ENCODE data around the gene DCAF7. TPM values are rescaled to one million over a fixed set of nuclear protein-coding genes. Genes with fewer than 3 reads are reported as not detected.

The DCAF7 gene
- total RNA-seq, 1 experiment from 2014 or later = 91.5 TPM

DNA sequence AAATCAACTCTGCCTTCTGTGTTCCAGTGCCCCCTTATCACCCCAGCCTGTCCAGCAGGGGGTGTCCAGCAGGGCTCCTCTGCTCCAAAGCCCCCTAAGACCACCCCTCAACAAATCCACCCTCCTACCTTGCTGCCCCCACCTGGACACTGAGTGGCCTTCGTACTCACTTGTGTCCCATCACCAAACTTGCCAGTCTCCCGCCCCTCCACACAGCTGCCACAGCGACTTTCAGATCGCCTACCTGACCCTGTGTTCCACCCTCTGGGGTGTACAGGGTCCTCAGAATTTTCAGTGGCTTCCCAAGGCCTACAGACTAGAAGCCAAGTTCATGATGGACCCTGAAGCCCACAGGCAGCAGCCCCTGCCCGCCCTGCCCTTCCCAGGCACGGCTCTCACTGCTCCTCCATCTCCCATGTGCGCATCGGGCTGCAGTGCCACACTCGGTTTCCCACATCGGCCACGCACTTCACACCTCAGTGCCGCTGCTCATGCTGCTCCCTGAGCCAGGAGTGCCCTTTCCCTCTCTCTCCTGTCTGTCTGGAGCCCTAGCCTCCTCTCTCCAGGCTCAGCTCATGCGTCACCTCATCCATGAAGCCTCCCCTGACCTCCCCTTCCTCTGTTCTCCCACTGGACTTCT, 15.3 kb upstream of the DCAF7 start:
- Mint-ChIP-seq H3K4me1 (peaks cover 18% of the 10 kb centered on the region), H3K9me3 (no peaks in the 10 kb centered on the region), H3K27me3 (ENCODE audit: low read depth) (peaks cover 20% of the 10 kb centered on the region), H3K36me3 (no peaks in the 10 kb centered on the region), H3K27ac (no peak overlapping the region), H3K4me3 (no peak overlapping the region)
- ATAC-seq (no peak), DNase-seq (ENCODE audit: low spot score) (no peak)
- TF ChIP-seq ZNF532 (CRISPR knock-in tag; IDR thresholded peaks at IDR 0.05; ENCODE audit: borderline replicate concordance) = no peak
- TF ChIP-seq GTF2I (CRISPR knock-in tag; conservative IDR thresholded peaks at IDR 0.05) = no peak
- no peak for TF ChIP-seq ZNF121 (CRISPR knock-in tag; IDR thresholded peaks at IDR 0.05)
- TF ChIP-seq, protein P1, sequence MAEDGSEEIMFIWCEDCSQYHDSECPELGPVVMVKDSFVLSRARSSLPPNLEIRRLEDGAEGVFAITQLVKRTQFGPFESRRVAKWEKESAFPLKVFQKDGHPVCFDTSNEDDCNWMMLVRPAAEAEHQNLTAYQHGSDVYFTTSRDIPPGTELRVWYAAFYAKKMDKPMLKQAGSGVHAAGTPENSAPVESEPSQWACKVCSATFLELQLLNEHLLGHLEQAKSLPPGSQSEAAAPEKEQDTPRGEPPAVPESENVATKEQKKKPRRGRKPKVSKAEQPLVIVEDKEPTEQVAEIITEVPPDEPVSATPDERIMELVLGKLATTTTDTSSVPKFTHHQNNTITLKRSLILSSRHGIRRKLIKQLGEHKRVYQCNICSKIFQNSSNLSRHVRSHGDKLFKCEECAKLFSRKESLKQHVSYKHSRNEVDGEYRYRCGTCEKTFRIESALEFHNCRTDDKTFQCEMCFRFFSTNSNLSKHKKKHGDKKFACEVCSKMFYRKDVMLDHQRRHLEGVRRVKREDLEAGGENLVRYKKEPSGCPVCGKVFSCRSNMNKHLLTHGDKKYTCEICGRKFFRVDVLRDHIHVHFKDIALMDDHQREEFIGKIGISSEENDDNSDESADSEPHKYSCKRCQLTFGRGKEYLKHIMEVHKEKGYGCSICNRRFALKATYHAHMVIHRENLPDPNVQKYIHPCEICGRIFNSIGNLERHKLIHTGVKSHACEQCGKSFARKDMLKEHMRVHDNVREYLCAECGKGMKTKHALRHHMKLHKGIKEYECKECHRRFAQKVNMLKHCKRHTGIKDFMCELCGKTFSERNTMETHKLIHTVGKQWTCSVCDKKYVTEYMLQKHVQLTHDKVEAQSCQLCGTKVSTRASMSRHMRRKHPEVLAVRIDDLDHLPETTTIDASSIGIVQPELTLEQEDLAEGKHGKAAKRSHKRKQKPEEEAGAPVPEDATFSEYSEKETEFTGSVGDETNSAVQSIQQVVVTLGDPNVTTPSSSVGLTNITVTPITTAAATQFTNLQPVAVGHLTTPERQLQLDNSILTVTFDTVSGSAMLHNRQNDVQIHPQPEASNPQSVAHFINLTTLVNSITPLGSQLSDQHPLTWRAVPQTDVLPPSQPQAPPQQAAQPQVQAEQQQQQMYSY (CRISPR knock-in tag; IDR thresholded peaks at IDR 0.05) = no peak
- no peak for TF ChIP-seq SOX15 (CRISPR knock-in tag; IDR thresholded peaks at IDR 0.05)
- TF ChIP-seq, protein P2, sequence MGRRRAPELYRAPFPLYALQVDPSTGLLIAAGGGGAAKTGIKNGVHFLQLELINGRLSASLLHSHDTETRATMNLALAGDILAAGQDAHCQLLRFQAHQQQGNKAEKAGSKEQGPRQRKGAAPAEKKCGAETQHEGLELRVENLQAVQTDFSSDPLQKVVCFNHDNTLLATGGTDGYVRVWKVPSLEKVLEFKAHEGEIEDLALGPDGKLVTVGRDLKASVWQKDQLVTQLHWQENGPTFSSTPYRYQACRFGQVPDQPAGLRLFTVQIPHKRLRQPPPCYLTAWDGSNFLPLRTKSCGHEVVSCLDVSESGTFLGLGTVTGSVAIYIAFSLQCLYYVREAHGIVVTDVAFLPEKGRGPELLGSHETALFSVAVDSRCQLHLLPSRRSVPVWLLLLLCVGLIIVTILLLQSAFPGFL (CRISPR knock-in tag; IDR thresholded peaks at IDR 0.05; ENCODE audit: borderline replicate concordance) = no peak
- POLR2A ChIA-PET = no interaction called here
- CTCF ChIA-PET = interaction anchor here (0.6 kb wide), 1 partner anchor 38 kb away, joined by 3 read pairs; no protein-coding TSS in a partner anchor

DNA sequence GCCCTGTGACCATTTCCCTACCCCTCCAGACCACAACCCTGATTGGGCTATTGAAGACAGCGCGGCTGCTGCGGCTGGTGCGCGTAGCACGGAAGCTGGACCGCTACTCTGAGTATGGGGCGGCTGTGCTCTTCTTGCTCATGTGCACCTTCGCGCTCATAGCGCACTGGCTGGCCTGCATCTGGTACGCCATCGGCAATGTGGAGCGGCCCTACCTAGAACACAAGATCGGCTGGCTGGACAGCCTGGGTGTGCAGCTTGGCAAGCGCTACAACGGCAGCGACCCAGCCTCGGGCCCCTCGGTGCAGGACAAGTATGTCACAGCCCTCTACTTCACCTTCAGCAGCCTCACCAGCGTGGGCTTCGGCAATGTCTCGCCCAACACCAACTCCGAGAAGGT, 14.6 kb upstream of the DCAF7 start:
- H3K27ac Mint-ChIP-seq = no peak overlapping the region
- peaks cover 20% of the 10 kb centered on the region for H3K27me3 Mint-ChIP-seq (ENCODE audit: low read depth)
- DNase-seq (ENCODE audit: low spot score) = no peak
- ChIA-PET POLR2A (no interaction called here), CTCF (no interaction called here)
- H3K4me3 Mint-ChIP-seq = no peak overlapping the region
- H3K4me1 Mint-ChIP-seq = peaks cover 18% of the 10 kb centered on the region
- no peaks in the 10 kb centered on the region for H3K36me3 Mint-ChIP-seq
- H3K9me3 Mint-ChIP-seq = no peaks in the 10 kb centered on the region
- no peak for ATAC-seq
- TF ChIP-seq ELF4 (CRISPR knock-in tag; IDR thresholded peaks at IDR 0.05; ENCODE audit: low read depth) = no peak
- no peak for TF ChIP-seq USF2 (CRISPR knock-in tag; IDR thresholded peaks at IDR 0.05)
- TF ChIP-seq NFE2L1 (CRISPR knock-in tag; IDR thresholded peaks at IDR 0.05) = no peak
- no peak for TF ChIP-seq ZMAT4 (CRISPR knock-in tag; IDR thresholded peaks at IDR 0.05)
- TF ChIP-seq ZNF423 (CRISPR knock-in tag; IDR thresholded peaks at IDR 0.05) = no peak
- no peak for TF ChIP-seq ZNF263 (CRISPR knock-in tag; IDR thresholded peaks at IDR 0.05; ENCODE audit: low read depth)
- no peak for TF ChIP-seq SP1 (CRISPR knock-in tag; conservative IDR thresholded peaks at IDR 0.05)
- no peak for TF ChIP-seq JAZF1 (CRISPR knock-in tag; IDR thresholded peaks at IDR 0.05)
- no peak for TF ChIP-seq USF1 (CRISPR knock-in tag; IDR thresholded peaks at IDR 0.05)
- TF ChIP-seq, protein P3, sequence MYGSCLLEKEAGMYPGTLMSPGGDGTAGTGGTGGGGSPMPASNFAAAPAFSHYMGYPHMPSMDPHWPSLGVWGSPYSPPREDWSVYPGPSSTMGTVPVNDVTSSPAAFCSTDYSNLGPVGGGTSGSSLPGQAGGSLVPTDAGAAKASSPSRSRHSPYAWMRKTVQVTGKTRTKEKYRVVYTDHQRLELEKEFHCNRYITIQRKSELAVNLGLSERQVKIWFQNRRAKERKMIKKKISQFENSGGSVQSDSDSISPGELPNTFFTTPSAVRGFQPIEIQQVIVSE (CRISPR knock-in tag; IDR thresholded peaks at IDR 0.05; ENCODE audit: borderline replicate concordance) = no peak
- no peak for TF ChIP-seq E2F1 (CRISPR knock-in tag; IDR thresholded peaks at IDR 0.05)
- no peak for TF ChIP-seq NR1H2 (CRISPR knock-in tag; IDR thresholded peaks at IDR 0.05)
- no peak for TF ChIP-seq GRHL2 (CRISPR knock-in tag; IDR thresholded peaks at IDR 0.05; ENCODE audit: insufficient replicate concordance, severe bottlenecking)
- TF ChIP-seq RORB (CRISPR knock-in tag; IDR thresholded peaks at IDR 0.05) = no peak
- TF ChIP-seq ZNF317 (CRISPR knock-in tag; IDR thresholded peaks at IDR 0.05; ENCODE audit: borderline replicate concordance, low read depth) = no peak
- no peak for TF ChIP-seq HMGA2 (CRISPR knock-in tag; IDR thresholded peaks at IDR 0.05)

All from WTC11 (cell line).